H9 (cell line): ENCODE data around the gene RERE. TPM values are rescaled to one million over a fixed set of nuclear protein-coding genes. Genes with fewer than 3 reads are reported as not detected.

Experiments
- DNase-seq: peaks from one replicate; pipeline ENCODE4 v3.0.0-alpha.2; 2017
- H2AFZ ChIP-seq: one replicate; pipeline ENCODE4 v1.6.1; 2013; ENCODE audit warnings: mild to moderate bottlenecking, low read length, control low read depth, moderate library complexity
- H2AK5ac ChIP-seq: 2 replicates; pipeline ENCODE4 v1.6.1; 2013; ENCODE audit warnings: low read length, control low read depth, mixed read lengths; ENCODE audit not compliant: insufficient read length
- H2BK120ac ChIP-seq: one replicate; pipeline ENCODE4 v1.6.1; 2013; ENCODE audit warnings: low read depth, mild to moderate bottlenecking, low read length, control low read depth, inconsistent platforms; ENCODE audit not compliant: poor library complexity, severe bottlenecking
- H2BK12ac ChIP-seq: 2 replicates; pipeline ENCODE4 v1.6.1; 2013; ENCODE audit warnings: low read length, control low read depth, mixed read lengths, low read depth; ENCODE audit not compliant: insufficient read length
- H2BK15ac ChIP-seq: 2 replicates; pipeline ENCODE4 v1.6.1; 2013; ENCODE audit warnings: low read depth, low read length, control low read depth
- H2BK20ac ChIP-seq: one replicate; pipeline ENCODE4 v1.6.1; 2013; ENCODE audit warnings: low read depth, mild to moderate bottlenecking, low read length, control low read depth, inconsistent platforms; ENCODE audit not compliant: poor library complexity, severe bottlenecking
- H2BK5ac ChIP-seq: 2 replicates; pipeline ENCODE4 v1.6.1; 2013; ENCODE audit warnings: low read length, control low read depth, mixed read lengths; ENCODE audit not compliant: insufficient read length
- H3K14ac ChIP-seq: 2 replicates; pipeline ENCODE4 v1.6.1; 2013; ENCODE audit warnings: low read length, control low read depth; ENCODE audit not compliant: insufficient read depth
- H3K18ac ChIP-seq: 2 replicates; pipeline ENCODE4 v1.6.1; 2013; ENCODE audit warnings: low read depth, mild to moderate bottlenecking, mixed read lengths, low read length, control low read depth; ENCODE audit not compliant: insufficient read length
- H3K23ac ChIP-seq: 2 replicates; pipeline ENCODE4 v1.6.1; 2013; ENCODE audit warnings: low read length, control low read depth, mixed read lengths, low read depth; ENCODE audit not compliant: insufficient read length
- H3K23me2 ChIP-seq: 2 replicates; pipeline ENCODE4 v1.6.1; 2013; ENCODE audit warnings: low read depth, mild to moderate bottlenecking, mixed read lengths, low read length, control low read depth; ENCODE audit not compliant: insufficient read length, poor library complexity, severe bottlenecking
- H3K27ac ChIP-seq: 2 replicates; pipeline ENCODE4 v1.5.1; 2013; ENCODE audit warnings: low read length, control low read depth, mixed read lengths, low read depth; ENCODE audit not compliant: insufficient read length
- H3K27me3 ChIP-seq: 2 replicates; pipeline ENCODE4 v1.6.1; 2013; ENCODE audit warnings: low read length, control low read depth, inconsistent platforms; ENCODE audit not compliant: insufficient read depth
- H3K4ac ChIP-seq: 2 replicates; pipeline ENCODE4 v1.6.1; 2013; ENCODE audit warnings: low read depth, mild to moderate bottlenecking, control low read depth, inconsistent platforms, low read length, moderate library complexity
- H3K4me1 ChIP-seq: 2 replicates; pipeline ENCODE4 v1.6.1; 2013; ENCODE audit warnings: low read length, control low read depth, inconsistent platforms; ENCODE audit not compliant: insufficient read depth
- H3K4me2 ChIP-seq: 2 replicates; pipeline ENCODE4 v1.6.1; 2013; ENCODE audit warnings: low read length, control low read depth, mixed read lengths; ENCODE audit not compliant: insufficient read length, insufficient read depth
- H3K56ac ChIP-seq: 2 replicates; pipeline ENCODE4 v1.6.1; 2013; ENCODE audit warnings: low read depth, mild to moderate bottlenecking, mixed read lengths, low read length, control low read depth; ENCODE audit not compliant: insufficient read length
- H3K79me1 ChIP-seq: 2 replicates; pipeline ENCODE4 v1.6.1; 2013; ENCODE audit warnings: low read depth, mild to moderate bottlenecking, moderate library complexity, low read length, control low read depth, inconsistent platforms; ENCODE audit not compliant: insufficient read depth, poor library complexity, severe bottlenecking
- H3K79me2 ChIP-seq: 2 replicates; pipeline ENCODE4 v1.6.1; 2013; ENCODE audit warnings: low read length, control low read depth, inconsistent platforms; ENCODE audit not compliant: insufficient read depth
- H3K9ac ChIP-seq: 2 replicates; pipeline ENCODE4 v1.6.1; 2013; ENCODE audit warnings: low read length, control low read depth, mixed read lengths; ENCODE audit not compliant: insufficient read length; ENCODE audit errors: extremely low read depth
- H3K9me3 ChIP-seq: one replicate; pipeline ENCODE4 v1.6.1; 2013; ENCODE audit warnings: low read depth, low read length, inconsistent platforms; ENCODE audit not compliant: control insufficient read depth
- H3T11ph ChIP-seq: one replicate; pipeline ENCODE4 v1.6.1; 2013; ENCODE audit warnings: mild to moderate bottlenecking, low read length, control low read depth, inconsistent platforms
- H4K20me1 ChIP-seq: one replicate; pipeline ENCODE4 v1.6.1; 2013; ENCODE audit not compliant: control insufficient read depth, insufficient read length, insufficient read depth
- H4K5ac ChIP-seq: 2 replicates; pipeline ENCODE4 v1.6.1; 2013; ENCODE audit warnings: low read depth, mild to moderate bottlenecking, mixed read lengths, low read length, control low read depth; ENCODE audit not compliant: insufficient read length
- H4K8ac ChIP-seq: replicated peaks from 2 replicates; pipeline ENCODE4 v1.6.1; 2013; ENCODE audit warnings: low read length, control low read depth, mixed read lengths, low read depth; ENCODE audit not compliant: insufficient read length
- H4K91ac ChIP-seq: 2 replicates; pipeline ENCODE4 v1.6.1; 2013; ENCODE audit warnings: low read depth, mild to moderate bottlenecking, moderate library complexity, mixed read lengths, low read length, control low read depth; ENCODE audit not compliant: insufficient read length
- H3K27ac Mint-ChIP-seq, 3 experiments: 2 replicates in 2 of 3; 3 replicates in 1 of 3; pipeline ENCODE4 v1.8.0; 2020 to 2021; ENCODE audit warnings: mixed read lengths in 3 of 3, mild to moderate bottlenecking in 1 of 3, moderate library complexity in 1 of 3
- H3K27me3 Mint-ChIP-seq: 2 replicates; pipeline ENCODE4 v1.8.0; 2021; ENCODE audit warnings: low read depth, mild to moderate bottlenecking, moderate library complexity, mixed read lengths
- H3K36me3 Mint-ChIP-seq, 3 experiments: 2 replicates in 2 of 3; 3 replicates in 1 of 3; pipeline ENCODE4 v1.8.0; 2020 to 2021; ENCODE audit warnings: low read depth in 3 of 3, mixed read lengths in 3 of 3; ENCODE audit not compliant: insufficient read depth in 1 of 3
- H3K4me1 Mint-ChIP-seq, 2 experiments: 2 replicates each; pipeline ENCODE4 v1.8.0; 2020; ENCODE audit warnings: mixed read lengths in 2 of 2
- H3K4me3 Mint-ChIP-seq, 2 experiments: 2 replicates in 1 of 2; 3 replicates in 1 of 2; pipeline ENCODE4 v1.8.0; 2020 to 2021; ENCODE audit warnings: mild to moderate bottlenecking in 2 of 2, mixed read lengths in 2 of 2, moderate library complexity in 1 of 2
- H3K9me3 Mint-ChIP-seq, 2 experiments: 2 replicates in 1 of 2; 3 replicates in 1 of 2; pipeline ENCODE4 v1.8.0; 2020; ENCODE audit warnings: mild to moderate bottlenecking in 2 of 2, mixed read lengths in 2 of 2, moderate library complexity in 1 of 2
- CTCF ChIP-seq: fragments of 200-600 bp; sonication (generic); conservative IDR thresholded peaks from 3 replicates; pipeline ENCODE4 v1.8.0; 2021; ENCODE audit warnings: antibody characterized with exemption, mild to moderate bottlenecking
- WGBS: extraction: QIAGEN DNeasy Blood & Tissue Kit; methylation state at CpG from one replicate; pipeline ENCODE4 v1.1.7; 2013; ENCODE audit warnings: missing lambda C conversion rate, low lambda C conversion rate, mixed read lengths; ENCODE audit not compliant: insufficient read length; ENCODE audit errors: extremely low coverage; 5-methylcytosine and 5-hydroxymethylcytosine counted together
- total RNA-seq: library from RNA; stranded (reverse); gene quantifications from 2 replicates; pipeline ENCODE4 v1.2.1, GENCODE V29; 2021

Gene RERE
- total RNA-seq, 1 experiment from 2014 or later: 103 TPM

- Histone ChIP-seq H2BK5ac (no peak overlapping the region), H3K79me1 (no peaks in the 10 kb centered on the region), H3T11ph (no peak overlapping the region), H4K20me1 (no peaks in the 10 kb centered on the region), H3K23me2 (no peaks in the 10 kb centered on the region), H2BK12ac (no peak overlapping the region), H4K8ac (no peak overlapping the region), H3K18ac (no peak overlapping the region), H3K27ac (no peak overlapping the region), H4K5ac (no peak overlapping the region), H2BK120ac (no peak overlapping the region), H2AFZ (no peak overlapping the region), H3K4me2 (no peak overlapping the region), H3K9me3 (no peaks in the 10 kb centered on the region), H3K4me1 (no peaks in the 10 kb centered on the region), H3K4ac (no peak overlapping the region), H3K23ac (no peak overlapping the region), H3K14ac (no peak overlapping the region), H3K9ac (no peak overlapping the region), H2AK5ac (no peak overlapping the region), H3K79me2 (no peaks in the 10 kb centered on the region), H4K91ac (no peak overlapping the region), H3K56ac (no peak overlapping the region), H2BK20ac (no peak overlapping the region), H2BK15ac (no peak overlapping the region), H3K27me3 (no peaks in the 10 kb centered on the region)
- WGBS: no CpG with 5 or more reads among the region's 4 CpGs
- DNase-seq: no peak
- peak overlapping the region in 1 of 3 experiments; percentile 44; a peak in 1 of 7 replicates for H3K27ac Mint-ChIP-seq
- no peak for TF ChIP-seq CTCF
- peaks cover 7 to 13% of the 10 kb centered on the region in 2 experiments for H3K4me1 Mint-ChIP-seq
- H3K36me3 Mint-ChIP-seq: peaks cover 0 to under 1% (median 0%) of the 10 kb centered on the region in 3 experiments; a peak in 1 of 7 replicates
- no peaks in the 10 kb centered on the region; the same call in none of the 2 replicates for H3K27me3 Mint-ChIP-seq
- no peak overlapping the region for H3K4me3 Mint-ChIP-seq
- peaks cover under 1% of the 10 kb centered on the region in 2 experiments; a peak in 4 of 5 replicates for H3K9me3 Mint-ChIP-seq
Measured at GRCh38 chr1:8846263-8846662, 28.8 kb upstream of the RERE start.
